Stomach (tissue), 4 donors: ENCODE measurements around the gene HAT1.
"Not testable (repeated sequence)": the region's sequence is repeated elsewhere in the genome, so short reads cannot be mapped to it uniquely, and the experiment has no call there.

Source experiments
- POLR2A ChIP-seq, 4 donors: fragments of 450-650 bp; IDR thresholded peaks; one replicate each; pipeline ENCODE4 v1.6.1; 2016; ENCODE audit warnings: antibody characterized with exemption in 4 of 4, control low read depth in 2 of 4, mild to moderate bottlenecking in 1 of 4, moderate library complexity in 1 of 4
- TF ChIP-seq, protein P1 (sequence below), 7 experiments: fragments of 450-650 bp in 4 of 7; fragments of 200-600 bp in 3 of 7; sonication (generic) in 3 of 7; IDR thresholded peaks; one replicate each; pipeline ENCODE4 v1.5.1; 2016 to 2019; ENCODE audit warnings: antibody characterized with exemption in 7 of 7, control low read depth in 2 of 7, mild to moderate bottlenecking in 1 of 7

DNA sequence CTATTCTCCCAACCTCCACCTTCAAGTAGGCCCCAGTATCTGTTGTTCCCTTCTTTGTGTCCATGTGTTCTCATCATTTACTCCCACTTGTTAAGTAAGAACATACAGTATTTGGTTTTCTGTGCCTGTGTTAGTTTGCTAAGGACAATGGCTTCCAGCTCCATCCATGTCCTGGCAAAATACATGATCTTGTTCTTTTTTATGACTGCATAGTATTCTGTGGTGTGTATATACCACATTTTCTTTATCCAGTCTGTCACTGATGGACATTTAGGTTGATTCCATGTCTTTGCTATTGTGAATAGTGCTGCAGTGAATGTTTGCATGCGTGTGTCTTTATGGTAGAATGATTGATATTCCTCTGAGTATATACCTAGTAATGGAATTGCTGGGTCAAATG is 61.7 kb downstream of the HAT1 start:
- not testable (repeated sequence) for TF ChIP-seq POLR2A (IDR thresholded peaks at IDR 0.05)
- TF ChIP-seq, protein P1, sequence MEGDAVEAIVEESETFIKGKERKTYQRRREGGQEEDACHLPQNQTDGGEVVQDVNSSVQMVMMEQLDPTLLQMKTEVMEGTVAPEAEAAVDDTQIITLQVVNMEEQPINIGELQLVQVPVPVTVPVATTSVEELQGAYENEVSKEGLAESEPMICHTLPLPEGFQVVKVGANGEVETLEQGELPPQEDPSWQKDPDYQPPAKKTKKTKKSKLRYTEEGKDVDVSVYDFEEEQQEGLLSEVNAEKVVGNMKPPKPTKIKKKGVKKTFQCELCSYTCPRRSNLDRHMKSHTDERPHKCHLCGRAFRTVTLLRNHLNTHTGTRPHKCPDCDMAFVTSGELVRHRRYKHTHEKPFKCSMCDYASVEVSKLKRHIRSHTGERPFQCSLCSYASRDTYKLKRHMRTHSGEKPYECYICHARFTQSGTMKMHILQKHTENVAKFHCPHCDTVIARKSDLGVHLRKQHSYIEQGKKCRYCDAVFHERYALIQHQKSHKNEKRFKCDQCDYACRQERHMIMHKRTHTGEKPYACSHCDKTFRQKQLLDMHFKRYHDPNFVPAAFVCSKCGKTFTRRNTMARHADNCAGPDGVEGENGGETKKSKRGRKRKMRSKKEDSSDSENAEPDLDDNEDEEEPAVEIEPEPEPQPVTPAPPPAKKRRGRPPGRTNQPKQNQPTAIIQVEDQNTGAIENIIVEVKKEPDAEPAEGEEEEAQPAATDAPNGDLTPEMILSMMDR (IDR thresholded peaks at IDR 0.05), result not testable (repeated sequence)
